HUES6 (cell line): ENCODE data around the gene GABRG3.
"Not testable (repeated sequence)": the region's sequence is repeated elsewhere in the genome, so short reads cannot be mapped to it uniquely, and the experiment has no call there.

ENCODE experiments used
- H3K27ac ChIP-seq: 2 replicates; pipeline ENCODE4 v1.7.0; 2013; ENCODE audit warnings: low read depth, mild to moderate bottlenecking, low read length, inconsistent platforms
- H3K27me3 ChIP-seq: 2 replicates; pipeline ENCODE4 v1.6.1; 2013; ENCODE audit warnings: low read length; ENCODE audit not compliant: control insufficient read depth, insufficient read depth
- H3K36me3 ChIP-seq: 2 replicates; pipeline ENCODE4 v1.6.1; 2013; ENCODE audit warnings: low read length; ENCODE audit not compliant: control insufficient read depth, insufficient read depth
- H3K4me1 ChIP-seq: 2 replicates; pipeline ENCODE4 v1.6.1; 2013; ENCODE audit warnings: low read length; ENCODE audit not compliant: control insufficient read depth, insufficient read depth
- H3K4me3 ChIP-seq: 2 replicates; pipeline ENCODE4 v1.5.1; 2013; ENCODE audit warnings: low read depth, low read length
- H3K9ac ChIP-seq: one replicate; pipeline ENCODE4 v1.6.1; 2013; ENCODE audit warnings: mild to moderate bottlenecking, low read length
- H3K9me3 ChIP-seq: 2 replicates; pipeline ENCODE4 v1.6.1; 2013; ENCODE audit warnings: low read depth, low read length; ENCODE audit not compliant: control insufficient read depth, insufficient read depth

Gene GABRG3

GRCh38 chr15:26985050-26985449 is 14.1 kb downstream of the GABRG3 start:
- Histone ChIP-seq H3K27me3 (no peaks in the 10 kb centered on the region), H3K36me3 (no peaks in the 10 kb centered on the region), H3K27ac (no peak overlapping the region), H3K4me1 (no peaks in the 10 kb centered on the region), H3K9ac (no peak overlapping the region), H3K9me3 (no peaks in the 10 kb centered on the region), H3K4me3 (no peak overlapping the region)

- Histone ChIP-seq H3K27ac (no peak overlapping the region), H3K36me3 (no peaks in the 10 kb centered on the region), H3K9me3 (peaks cover 7% of the 10 kb centered on the region; the same call in 1 of the 2 replicates), H3K4me1 (no peaks in the 10 kb centered on the region), H3K9ac (no peak overlapping the region), H3K27me3 (no peaks in the 10 kb centered on the region), H3K4me3 (no peak overlapping the region)
These were observed 25.3 kb downstream of the GABRG3 start for GRCh38 chr15:26996250-26996649.

GRCh38 chr15:27003003-27003402 is 32.0 kb downstream of the GABRG3 start:
- not testable (repeated sequence) for H3K27me3 ChIP-seq, H3K4me1 ChIP-seq, H3K36me3 ChIP-seq, H3K9me3 ChIP-seq, H3K27ac ChIP-seq, H3K4me3 ChIP-seq, H3K9ac ChIP-seq

- not testable (repeated sequence) for H3K9me3 ChIP-seq, H3K4me1 ChIP-seq, H3K27me3 ChIP-seq, H3K36me3 ChIP-seq, H3K27ac ChIP-seq, H3K4me3 ChIP-seq, H3K9ac ChIP-seq
These were observed 33.2 kb downstream of the GABRG3 start for GRCh38 chr15:27004226-27004625.

- no peak overlapping the region for H3K4me3 ChIP-seq
- H3K4me1 ChIP-seq: no peaks in the 10 kb centered on the region
- no peak overlapping the region for H3K9ac ChIP-seq
- H3K36me3 ChIP-seq: no peaks in the 10 kb centered on the region
- H3K27ac ChIP-seq: no peak overlapping the region
- no peaks in the 10 kb centered on the region for H3K27me3 ChIP-seq
- no peaks in the 10 kb centered on the region for H3K9me3 ChIP-seq
These were observed 46.3 kb downstream of the GABRG3 start for GRCh38 chr15:27017168-27017809.

GRCh38 chr15:27019687-27020086 is 48.7 kb downstream of the GABRG3 start:
- no peak overlapping the region for H3K4me3 ChIP-seq
- no peaks in the 10 kb centered on the region for H3K36me3 ChIP-seq
- no peak overlapping the region for H3K9ac ChIP-seq
- H3K27ac ChIP-seq: no peak overlapping the region
- H3K4me1 ChIP-seq: no peaks in the 10 kb centered on the region
- H3K27me3 ChIP-seq: no peaks in the 10 kb centered on the region
- no peaks in the 10 kb centered on the region for H3K9me3 ChIP-seq

GRCh38 chr15:27025481-27025966 is 54.5 kb downstream of the GABRG3 start:
- H3K36me3 ChIP-seq: no peaks in the 10 kb centered on the region
- H3K4me1 ChIP-seq: peaks cover 4% of the 10 kb centered on the region; the same call in 1 of the 2 replicates

GRCh38 chr15:27027229-27027628 is 56.2 kb downstream of the GABRG3 start:
- H3K9ac ChIP-seq: no peak overlapping the region
- H3K27ac ChIP-seq: no peak overlapping the region
- H3K4me3 ChIP-seq: no peak overlapping the region
- no peaks in the 10 kb centered on the region for H3K36me3 ChIP-seq
- H3K4me1 ChIP-seq: peaks cover 4% of the 10 kb centered on the region; the same call in 1 of the 2 replicates
- H3K27me3 ChIP-seq: no peaks in the 10 kb centered on the region
- H3K9me3 ChIP-seq: no peaks in the 10 kb centered on the region

More at GRCh38 chr15:27025481-27025966, 54.5 kb downstream of the GABRG3 start:
- Histone ChIP-seq H3K27me3 (no peaks in the 10 kb centered on the region), H3K9me3 (no peaks in the 10 kb centered on the region), H3K9ac (no peak overlapping the region), H3K27ac (no peak overlapping the region), H3K4me3 (no peak overlapping the region)

- Histone ChIP-seq H3K4me3 (no peak overlapping the region), H3K27me3 (no peaks in the 10 kb centered on the region), H3K27ac (no peak overlapping the region), H3K9ac (no peak overlapping the region), H3K9me3 (no peaks in the 10 kb centered on the region), H3K4me1 (peaks cover 4% of the 10 kb centered on the region; the same call in 1 of the 2 replicates), H3K36me3 (no peaks in the 10 kb centered on the region)
These were observed 58.0 kb downstream of the GABRG3 start for GRCh38 chr15:27028858-27029477.

- no peak overlapping the region for H3K4me3 ChIP-seq
- H3K27me3 ChIP-seq: no peaks in the 10 kb centered on the region
- peaks cover 3% of the 10 kb centered on the region; the same call in 1 of the 2 replicates for H3K9me3 ChIP-seq
- H3K36me3 ChIP-seq: no peaks in the 10 kb centered on the region
- no peak overlapping the region for H3K9ac ChIP-seq
- H3K27ac ChIP-seq: no peak overlapping the region
- no peaks in the 10 kb centered on the region for H3K4me1 ChIP-seq
These were observed 65.2 kb downstream of the GABRG3 start for GRCh38 chr15:27036210-27036609.

GRCh38 chr15:27037501-27037900 is 66.5 kb downstream of the GABRG3 start:
- H3K4me1 ChIP-seq: no peaks in the 10 kb centered on the region
- no peak overlapping the region for H3K27ac ChIP-seq
- no peak overlapping the region for H3K9ac ChIP-seq

More at GRCh38 chr15:27037501-27037900, 66.5 kb downstream of the GABRG3 start:
- H3K9me3 ChIP-seq: peaks cover 3% of the 10 kb centered on the region; the same call in 1 of the 2 replicates
- H3K4me3 ChIP-seq: no peak overlapping the region
- no peaks in the 10 kb centered on the region for H3K36me3 ChIP-seq
- H3K27me3 ChIP-seq: no peaks in the 10 kb centered on the region
